HG02763 (cell line): ENCODE results near the gene TBK1.
"Not testable (repeated sequence)": the region's sequence is repeated elsewhere in the genome, so short reads cannot be mapped to it uniquely, and the experiment has no call there.

Experiments
- ATAC-seq: cut with Tn5 transposase; IDR thresholded peaks from one replicate; pipeline ENCODE4 v1.9.1; 2021; ENCODE audit warnings: mild to moderate bottlenecking, moderate library complexity; ENCODE audit not compliant: unreplicated experiment

TBK1 gene

DNA sequence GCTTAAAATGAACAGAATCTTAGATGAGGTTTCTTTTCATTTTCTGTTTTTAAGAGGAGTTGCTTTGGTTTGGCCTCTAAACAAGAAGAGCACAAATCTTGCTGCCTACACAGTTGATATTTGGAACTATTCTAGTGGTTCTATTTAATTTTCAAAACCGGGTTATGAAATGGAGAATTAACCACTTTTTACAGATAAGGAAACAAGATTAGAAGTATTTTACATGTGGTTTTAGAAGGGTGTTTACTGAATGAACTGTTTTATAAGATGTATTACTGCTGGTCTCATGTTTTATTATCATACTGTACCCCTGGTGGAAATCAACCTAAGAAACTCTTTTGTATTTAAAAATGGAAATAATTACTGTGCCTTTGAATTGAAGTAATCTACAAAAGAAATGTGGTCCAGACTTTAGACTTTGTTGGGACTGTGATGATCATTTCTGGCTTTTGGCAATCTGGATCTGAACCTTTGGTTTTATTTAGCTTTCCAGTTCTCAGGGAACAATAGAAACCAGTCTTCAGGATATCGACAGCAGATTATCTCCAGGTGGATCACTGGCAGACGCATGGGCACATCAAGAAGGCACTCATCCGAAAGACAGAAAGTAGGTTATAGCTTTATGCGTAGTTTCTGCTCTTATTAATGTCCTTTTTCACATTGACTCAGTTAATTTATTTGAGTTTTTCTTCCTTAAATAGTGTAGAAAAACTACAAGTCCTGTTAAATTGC lies 43.2 kb downstream of the TBK1 start:
- no peak for ATAC-seq

GRCh38 chr12:64496839-64497400 lies 45.0 kb downstream of the TBK1 start:
- no peak for ATAC-seq

DNA sequence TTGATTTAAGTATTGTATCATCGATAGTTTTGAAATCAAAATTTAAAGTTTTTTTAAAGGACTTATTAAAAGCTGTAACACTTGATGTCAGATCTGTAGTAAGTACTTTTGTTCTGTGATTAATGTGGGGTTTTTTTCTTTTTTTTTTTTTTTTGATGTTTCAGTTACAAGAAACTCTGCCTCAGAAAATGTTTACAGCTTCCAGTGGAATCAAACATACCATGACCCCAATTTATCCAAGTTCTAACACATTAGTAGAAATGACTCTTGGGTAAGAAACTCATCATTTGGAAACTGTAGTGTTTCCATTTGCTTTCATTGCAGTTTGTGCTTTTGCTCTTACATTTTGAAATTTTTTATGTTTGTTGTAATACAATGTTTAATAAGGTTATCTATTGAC lies 45.6 kb downstream of the TBK1 start:
- ATAC-seq, result no peak

DNA sequence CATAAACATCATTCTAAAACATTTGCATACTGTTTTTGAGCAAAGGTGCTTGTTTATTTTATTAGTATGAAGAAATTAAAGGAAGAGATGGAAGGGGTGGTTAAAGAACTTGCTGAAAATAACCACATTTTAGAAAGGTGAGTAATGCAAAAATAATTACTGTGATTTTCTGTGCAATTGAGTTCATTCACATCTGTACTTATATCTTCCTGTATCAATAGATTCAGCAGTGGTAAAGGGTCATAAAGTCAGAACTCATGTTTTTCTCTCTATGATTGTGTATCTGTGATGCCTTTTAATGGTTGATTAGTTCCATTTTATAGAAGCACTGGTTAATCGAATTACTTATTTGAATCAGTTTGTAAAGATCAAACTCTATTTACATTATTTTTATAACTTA lies 46.0 kb downstream of the TBK1 start:
- ATAC-seq, result no peak

GRCh38 chr12:64500394-64500793 lies 48.5 kb downstream of the TBK1 start:
- no peak for ATAC-seq

GRCh38 chr12:64501486-64501885 lies 49.6 kb downstream of the TBK1 start:
- ATAC-seq, result no peak

GRCh38 chr12:64506955-64507354 lies 55.0 kb downstream of the TBK1 start:
- ATAC-seq, result no peak

GRCh38 chr12:64510667-64511066 lies 58.7 kb downstream of the TBK1 start:
- no peak for ATAC-seq

DNA sequence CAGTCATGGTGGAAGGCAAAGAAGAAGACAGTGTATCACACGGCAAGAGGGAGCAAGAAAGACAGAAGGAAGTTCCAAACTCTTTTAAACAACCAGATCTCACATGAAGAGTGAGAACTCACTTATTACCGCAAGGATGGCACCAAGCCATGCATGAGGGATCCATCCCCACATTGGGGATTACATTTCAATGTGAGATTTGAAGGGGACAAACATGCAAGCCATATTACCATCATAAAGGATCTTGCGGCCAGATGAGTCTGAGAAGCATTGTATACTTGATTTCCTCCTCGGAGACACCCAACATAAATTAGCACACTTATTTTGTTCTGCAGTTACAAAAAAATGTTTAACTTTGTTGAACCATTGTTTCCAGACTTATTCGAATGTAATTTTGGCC lies 66.5 kb downstream of the TBK1 start:
- ATAC-seq, result no peak

GRCh38 chr12:64521833-64522232 lies 69.9 kb downstream of the TBK1 start:
- ATAC-seq, result no peak

DNA sequence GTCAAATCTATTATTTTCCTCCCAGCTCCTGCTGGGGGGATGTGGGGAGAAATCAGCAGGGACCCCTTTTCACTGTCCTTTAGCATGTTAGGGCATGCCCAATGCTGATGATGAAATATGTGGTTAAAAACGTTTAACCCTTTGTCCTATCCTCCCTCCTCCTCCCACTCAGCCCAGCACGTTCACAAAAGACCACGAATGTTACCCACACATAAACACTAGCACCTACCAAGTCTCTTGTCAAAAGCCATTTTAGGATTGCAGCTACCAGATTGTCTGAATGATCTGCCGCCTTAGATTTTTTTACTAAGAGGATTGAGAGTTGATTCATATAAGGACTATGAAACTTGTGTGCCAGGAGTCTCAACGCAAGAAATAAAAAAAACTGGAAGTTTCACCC lies 70.4 kb downstream of the TBK1 start:
- ATAC-seq, result no peak

DNA sequence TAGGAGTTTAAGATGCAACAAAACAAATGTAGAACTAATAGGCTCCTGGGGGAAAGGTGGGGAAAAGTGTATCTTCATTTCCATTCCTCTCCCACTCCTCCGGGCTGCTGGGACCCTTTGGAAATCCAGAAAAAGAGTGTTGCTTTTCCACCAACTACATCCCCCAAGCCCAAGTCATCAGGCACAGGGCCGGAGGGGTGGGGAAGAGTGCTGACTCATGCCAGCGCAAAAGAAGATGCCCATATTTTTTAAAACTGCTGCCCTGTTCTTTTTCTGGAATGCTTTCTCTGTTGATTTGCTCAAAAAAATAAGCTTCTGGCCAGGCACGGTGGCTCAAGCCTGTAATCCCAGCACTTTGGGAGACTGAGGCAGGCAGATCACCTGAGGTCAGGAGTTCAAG lies 70.9 kb downstream of the TBK1 start:
- no peak for ATAC-seq

DNA sequence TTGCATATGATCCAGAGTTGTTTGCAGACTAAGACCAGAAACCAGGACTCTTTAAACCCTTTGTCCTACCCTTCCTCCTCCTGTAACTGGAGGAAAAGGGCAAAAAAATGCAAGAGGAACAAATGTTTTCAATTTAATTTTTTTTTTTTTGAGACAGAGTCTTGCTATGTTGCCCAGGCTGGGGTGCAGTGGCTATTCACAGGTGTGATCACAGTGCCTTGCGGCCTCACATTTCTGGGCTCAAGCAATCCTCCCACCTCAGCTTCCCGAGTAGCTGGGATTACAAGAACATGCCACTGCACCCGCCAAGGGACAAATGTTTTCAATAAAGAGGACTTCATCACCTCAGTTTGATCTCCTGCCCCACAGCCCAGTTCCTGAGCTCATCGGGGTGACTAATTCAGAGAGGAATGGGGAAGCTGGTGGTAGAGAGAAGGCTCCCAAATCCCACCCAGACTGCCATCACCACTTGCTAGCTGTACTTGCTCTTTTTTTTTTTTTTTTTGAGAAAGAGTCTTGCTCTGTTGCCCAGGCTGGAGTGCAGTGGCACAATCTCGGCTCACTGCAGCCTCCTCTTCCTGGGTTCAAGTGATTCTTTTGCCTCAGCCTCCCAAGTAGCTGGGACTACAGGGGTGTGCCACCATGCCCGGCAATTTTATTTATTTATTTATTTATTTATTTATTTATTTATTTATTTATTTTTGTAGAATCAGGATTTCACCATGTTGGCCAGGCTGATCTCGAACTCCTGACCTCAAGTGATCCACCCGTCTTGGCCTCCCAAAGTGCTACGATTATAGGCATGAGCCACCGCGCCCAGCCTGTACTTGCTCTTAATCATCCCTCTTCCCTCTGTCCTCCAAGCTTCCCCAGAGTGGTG lies 71.9 kb downstream of the TBK1 start:
- not testable (repeated sequence) for ATAC-seq

DNA sequence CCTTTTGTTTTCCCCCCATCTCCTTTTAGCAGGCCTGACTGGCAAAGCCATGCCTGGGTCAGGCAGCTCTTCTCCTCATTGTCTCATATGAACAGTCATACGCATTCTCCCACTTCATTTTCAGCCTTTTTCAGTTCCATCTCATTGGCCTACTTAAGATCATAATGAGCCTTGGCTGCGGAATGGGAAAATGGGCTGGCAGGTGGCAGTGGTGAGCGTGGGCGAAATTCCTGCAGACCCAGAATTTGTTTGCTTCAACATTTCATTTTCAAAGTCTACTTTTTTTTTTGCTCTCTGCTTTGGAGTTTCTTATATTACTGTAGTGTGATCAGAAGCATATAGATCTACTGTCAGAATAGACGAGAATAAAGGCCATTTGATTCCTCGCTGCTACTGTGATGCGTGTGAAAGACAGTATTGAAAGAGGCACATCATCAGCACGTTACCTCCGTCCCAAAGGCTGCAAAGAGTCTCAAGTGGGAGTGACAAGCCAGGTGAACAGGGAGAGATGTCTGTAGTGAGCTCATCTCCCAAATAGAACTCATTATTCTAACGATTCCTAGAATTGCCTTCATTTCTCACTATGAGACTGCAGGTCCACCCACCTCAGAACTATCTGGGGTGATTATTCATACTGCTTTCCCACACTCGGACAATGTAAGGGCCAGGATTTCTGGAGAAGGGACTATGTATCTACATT lies 73.7 kb downstream of the TBK1 start:
- ATAC-seq, result no peak

DNA sequence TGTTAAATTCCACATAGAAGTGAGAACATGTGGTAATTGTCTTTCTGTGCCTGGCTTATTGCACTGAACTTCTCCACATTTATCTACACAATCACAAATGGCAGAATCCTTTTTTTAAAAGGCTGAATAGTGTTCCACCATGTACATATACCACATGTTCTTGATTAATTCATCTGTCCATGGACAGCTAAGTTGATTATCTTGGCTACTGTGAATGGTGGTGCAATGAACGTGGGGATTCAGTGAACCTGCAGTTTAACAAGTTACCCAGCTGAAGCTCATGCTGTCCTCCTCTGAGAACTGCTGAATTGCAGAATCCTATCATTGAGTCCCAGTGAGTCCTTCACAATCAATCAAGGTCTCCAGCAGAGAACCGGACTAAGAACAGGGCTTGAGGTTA lies 74.9 kb downstream of the TBK1 start:
- no peak for ATAC-seq

GRCh38 chr12:64528616-64529015 lies 76.7 kb downstream of the TBK1 start:
- ATAC-seq, result no peak

DNA sequence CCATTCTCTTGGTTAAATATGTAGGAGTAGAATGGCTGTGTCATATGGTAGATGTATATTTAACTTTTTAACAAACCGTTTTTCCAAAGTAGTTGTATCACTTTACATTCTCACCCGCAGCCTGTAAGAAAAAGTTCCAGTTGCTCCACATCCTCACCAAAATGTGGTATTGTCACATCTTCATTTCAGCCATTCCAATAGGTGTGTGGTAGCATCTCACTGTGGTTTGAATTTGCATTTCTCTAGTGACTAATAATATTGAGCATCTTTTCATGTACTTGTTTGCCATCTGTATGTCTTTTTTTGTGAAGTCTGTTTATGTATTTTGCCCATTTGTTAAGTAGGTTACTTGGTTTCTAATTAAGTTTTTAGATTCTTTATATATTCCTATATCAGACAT lies 78.6 kb downstream of the TBK1 start:
- ATAC-seq, result no peak

DNA sequence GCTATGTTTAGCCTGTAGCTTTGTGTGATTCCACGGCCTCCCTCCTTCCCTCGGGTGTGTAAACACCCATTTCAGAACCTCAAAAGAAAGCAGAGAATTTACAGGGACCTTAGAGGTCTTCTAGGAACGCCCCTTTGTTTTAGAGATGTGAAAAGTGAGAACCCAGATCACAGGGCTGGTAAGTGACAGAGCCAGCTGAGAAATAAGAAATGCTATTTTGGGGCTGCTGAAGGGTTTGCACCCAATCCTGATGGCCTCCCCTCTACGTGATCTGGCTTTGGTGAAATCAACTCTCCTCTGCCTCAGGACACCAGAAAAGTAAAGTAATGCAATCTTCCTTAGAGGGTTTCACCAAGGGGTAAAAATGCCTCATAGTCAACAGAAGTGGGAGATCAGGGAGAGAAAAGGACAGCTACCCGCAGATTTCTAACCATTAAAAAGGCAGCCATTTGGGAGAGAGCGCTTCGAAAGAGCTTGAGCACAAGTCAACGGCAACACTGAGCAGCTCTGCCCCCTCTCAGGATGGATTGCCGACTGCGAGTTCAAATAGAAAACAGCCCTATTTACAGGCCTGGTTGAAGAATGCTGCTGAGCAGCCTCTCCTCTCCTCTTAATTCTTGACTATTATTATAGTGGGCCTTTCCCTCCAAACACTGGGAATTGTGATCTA lies 79.9 kb downstream of the TBK1 start:
- no peak for ATAC-seq

DNA sequence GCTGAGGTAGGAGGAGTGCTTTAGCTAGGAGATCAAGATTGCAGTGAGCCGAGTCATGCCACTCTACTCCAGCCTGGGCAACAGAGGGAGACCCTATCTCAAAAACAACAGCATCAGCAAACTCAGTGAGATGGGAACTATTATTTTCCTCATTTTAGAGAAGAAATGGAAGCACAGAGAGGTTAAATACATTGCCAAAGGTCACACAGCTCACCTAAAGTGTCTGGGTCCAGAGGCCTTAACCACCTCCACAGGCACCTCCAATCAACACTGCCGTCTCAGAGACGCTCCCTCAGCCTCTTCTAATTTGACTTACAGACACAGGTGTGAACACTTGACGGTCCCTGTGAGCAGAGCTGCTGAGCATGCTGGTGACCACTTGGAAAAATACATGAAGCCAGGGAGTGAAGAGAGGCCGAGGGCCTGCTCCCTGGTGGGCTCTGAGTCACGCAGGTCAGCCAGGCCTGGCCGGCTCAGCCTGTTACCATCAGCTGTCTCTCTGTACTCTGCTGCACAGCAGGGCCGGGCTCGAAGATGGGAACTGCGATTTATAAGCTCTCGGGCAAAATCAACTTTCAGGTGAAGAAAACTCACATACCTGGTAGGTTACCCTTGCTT lies 80.9 kb downstream of the TBK1 start:
- ATAC-seq, result no peak

GRCh38 chr12:64534672-64535199 lies 82.8 kb downstream of the TBK1 start:
- no peak for ATAC-seq
